Lower leg skin (tissue), 3 donors: ENCODE results near the gene RCAN2.

Experiments
- CTCF ChIP-seq, 3 donors: fragments of 450-650 bp; IDR thresholded peaks; one replicate each; pipeline ENCODE4 v1.5.1; 2016; ENCODE audit warnings: antibody characterized with exemption in 3 of 3, mild to moderate bottlenecking in 3 of 3, moderate library complexity in 2 of 3
- POLR2A ChIP-seq, 2 donors: fragments of 450-650 bp; IDR thresholded peaks; one replicate each; pipeline ENCODE4 v1.6.1; 2016 to 2017; ENCODE audit warnings: antibody characterized with exemption in 2 of 2, mild to moderate bottlenecking in 1 of 2, moderate library complexity in 1 of 2

- TF ChIP-seq CTCF (IDR thresholded peaks at IDR 0.05) (no peak), POLR2A (IDR thresholded peaks at IDR 0.05) (no peak)
Observed at GRCh38 chr6:46244670-46245069, 246.6 kb downstream of the RCAN2 start.
